ENCODE data around the gene TRIP11. TPM values are rescaled to one million over a fixed set of nuclear protein-coding genes. Genes with fewer than 3 reads are reported as not detected.

TRIP11 gene
- total RNA-seq, 2 donors from 2014 or later = 56.3 to 69.5 TPM

DNA sequence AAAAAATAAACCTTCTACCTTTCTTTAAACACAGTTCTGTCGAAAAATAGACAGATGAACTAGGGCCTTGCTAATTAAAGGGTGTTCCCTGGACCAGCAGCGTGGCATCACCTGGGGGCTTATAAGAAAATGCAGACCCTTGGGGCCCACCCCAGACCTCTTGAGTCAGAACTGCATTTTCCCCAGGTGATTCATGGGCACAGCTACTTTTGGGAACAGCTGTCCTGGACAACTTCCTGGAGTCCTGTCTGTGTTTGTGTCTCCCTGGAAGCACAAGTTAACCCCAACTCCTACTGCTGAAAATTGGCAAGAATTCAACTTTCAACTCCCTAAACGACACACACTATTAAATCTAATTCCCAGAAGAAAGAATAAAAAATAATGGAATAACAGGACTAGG, 110.2 kb downstream of the TRIP11 start:
- ATAC-seq (no peak), DNase-seq (no peak)
- intact Hi-C loops (cut with DNase I, micrococcal nuclease) = no loop called here

DNA sequence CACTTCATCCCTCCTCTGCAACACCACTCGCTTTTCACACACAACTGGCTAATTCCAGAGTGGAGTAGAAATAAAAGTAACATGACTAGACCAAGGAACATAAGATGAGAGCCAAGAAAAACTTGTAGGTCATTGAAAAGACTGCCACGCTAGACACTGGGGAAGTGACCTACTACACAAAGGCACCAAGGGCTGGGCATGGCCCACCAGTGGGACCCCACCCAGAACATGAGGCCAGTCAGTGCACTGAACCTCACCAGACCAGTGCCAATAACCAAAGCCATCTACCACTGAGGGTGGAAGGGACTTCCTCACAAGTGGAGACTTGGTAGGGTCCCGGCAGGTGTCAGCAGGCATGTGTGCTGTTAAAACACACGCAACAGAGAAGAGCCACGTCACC, 112.1 kb downstream of the TRIP11 start:
- intact Hi-C loops (cut with DNase I, micrococcal nuclease) = no loop called here
- ATAC-seq (no peak), DNase-seq (no peak)

DNA sequence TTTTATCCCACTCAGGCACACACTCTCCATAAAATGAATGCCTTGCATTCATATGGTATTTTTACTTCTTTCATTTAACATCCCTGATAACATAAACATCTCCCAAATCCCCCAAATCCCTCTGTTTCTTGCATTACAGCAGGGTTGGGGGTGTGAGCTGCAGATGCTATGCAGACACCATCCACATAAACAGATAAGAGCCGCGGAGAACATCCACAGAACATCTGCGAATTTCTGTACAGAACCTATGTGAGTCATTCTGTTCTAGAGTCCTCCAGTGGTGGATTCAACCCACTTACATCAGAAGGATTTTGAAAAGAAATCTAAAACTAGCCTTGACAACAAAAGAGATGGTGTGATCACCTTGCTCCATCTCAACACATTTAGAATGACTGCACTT, 112.7 kb downstream of the TRIP11 start:
- intact Hi-C loops (cut with DNase I, micrococcal nuclease) = no loop called here
- ATAC-seq (no peak), DNase-seq (no peak)

DNA sequence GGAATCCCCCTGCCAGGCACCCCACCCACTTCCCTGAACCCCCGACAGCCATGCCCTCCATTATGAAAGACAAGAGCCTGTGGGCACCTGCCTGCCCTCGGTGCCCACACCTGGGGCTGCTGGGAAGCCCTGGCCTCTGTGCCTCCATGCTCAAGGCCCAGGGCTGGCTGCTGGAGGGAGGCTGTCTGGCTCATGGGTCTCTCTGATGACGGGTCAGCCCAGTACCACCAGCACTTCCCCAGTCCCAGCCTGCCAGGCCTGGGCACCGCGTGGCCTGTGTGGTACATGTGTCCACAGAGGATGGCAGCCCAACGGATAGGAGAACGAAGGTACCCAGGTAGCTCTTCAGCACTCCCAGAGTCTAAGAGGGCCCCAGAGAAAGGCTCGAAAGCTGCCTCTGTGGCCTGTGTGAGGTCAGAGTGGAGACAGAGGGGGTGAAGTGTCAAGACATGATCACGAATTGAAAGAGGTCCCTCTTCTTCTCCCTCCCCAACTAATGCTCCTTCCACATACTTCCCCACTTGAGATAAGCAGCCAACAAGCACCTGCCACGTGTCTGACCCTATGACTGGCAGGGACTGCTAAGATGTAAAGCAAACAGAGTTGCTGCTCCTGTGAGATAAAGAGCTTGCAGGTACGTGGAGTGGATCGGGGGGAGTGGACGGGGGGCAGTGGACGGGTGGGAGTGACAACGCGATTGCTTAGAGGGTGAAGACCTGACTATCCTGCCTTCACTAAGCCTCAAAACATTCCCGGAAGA, 113.5 kb downstream of the TRIP11 start:
- DNase-seq (no peak), ATAC-seq (no peak)
- intact Hi-C loops (cut with DNase I, micrococcal nuclease) = no loop called here

DNA sequence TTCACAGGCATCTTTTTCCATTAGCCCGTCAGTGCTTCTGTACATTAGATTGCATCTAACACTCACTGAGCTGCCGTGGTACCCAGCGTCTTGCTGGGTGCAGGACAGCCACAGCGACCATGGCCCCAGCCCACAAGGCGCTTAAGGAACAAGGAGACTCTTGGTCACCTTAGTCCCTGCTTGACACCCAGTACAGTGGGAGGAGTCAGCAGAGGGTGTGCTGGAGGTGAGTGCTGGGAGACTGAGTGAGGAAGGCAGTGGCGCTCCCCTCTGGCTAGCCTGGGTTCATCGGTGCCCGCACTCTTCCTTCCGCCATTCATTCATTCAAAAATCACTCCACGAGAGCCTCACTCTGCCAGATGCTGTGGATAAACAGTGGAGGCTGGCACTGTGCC, 114.1 kb downstream of the TRIP11 start:
- DNase-seq = no peak
- intact Hi-C loops (cut with DNase I, micrococcal nuclease) = no loop called here
- no peak for ATAC-seq

DNA sequence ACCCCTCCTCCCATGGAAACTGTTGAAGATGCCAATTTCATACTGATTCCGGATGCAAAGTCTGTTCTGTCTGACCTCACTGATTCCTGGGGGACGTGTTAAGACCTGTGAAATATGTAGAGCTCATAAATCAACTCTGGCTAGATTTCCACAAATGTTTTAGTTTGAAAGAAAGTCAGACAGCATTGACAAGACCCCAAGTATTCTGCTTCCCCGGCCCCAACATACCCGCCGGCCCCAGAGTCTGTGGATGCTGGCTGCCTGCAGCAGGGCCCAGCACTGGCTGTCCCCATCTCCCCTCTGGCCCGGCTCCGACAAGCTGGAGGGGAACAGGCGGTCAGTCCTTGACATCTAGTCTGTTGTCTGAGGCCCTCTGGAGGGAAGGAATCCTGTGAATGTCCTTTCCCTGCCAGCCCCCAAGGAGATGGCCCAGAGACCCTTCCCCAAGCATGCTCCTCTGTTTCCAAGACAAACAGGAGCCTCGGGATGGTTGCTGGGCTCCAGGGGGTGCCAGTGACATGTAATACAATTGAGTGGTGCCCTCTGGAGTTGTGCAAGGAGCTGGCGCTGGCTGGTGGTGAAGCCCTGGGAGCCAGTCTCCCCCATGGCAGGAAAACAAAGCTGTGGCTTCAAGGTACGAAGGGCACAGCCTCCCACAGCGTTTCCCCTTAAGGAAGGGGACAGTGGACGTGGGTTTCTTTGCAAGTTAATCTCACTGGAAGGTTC, 114.7 kb downstream of the TRIP11 start:
- DNase-seq (no peak), ATAC-seq (no peak)
- intact Hi-C loops (cut with DNase I, micrococcal nuclease) = no loop called here

DNA sequence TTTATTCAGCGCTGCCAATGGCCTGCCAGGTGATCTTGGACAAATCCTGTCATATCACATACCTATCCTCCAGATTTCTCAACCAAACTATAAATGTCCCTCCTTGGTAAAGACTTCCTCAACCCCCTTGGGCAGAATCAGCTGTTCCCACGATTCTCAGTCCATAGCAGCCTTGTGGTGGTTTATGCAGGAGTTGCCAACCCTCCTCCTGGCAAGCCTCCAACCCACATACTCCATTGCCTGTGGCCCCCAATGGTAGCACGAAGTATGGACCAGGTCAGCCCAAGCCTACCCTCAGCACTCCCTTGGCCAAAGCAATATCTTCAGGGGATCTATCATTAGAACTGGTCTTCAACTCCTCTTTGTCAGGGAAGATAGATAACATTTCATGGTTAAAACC, 119.3 kb downstream of the TRIP11 start:
- no peak for ATAC-seq
- DNase-seq = no peak
- intact Hi-C loops (cut with DNase I, micrococcal nuclease) = no loop called here

DNA sequence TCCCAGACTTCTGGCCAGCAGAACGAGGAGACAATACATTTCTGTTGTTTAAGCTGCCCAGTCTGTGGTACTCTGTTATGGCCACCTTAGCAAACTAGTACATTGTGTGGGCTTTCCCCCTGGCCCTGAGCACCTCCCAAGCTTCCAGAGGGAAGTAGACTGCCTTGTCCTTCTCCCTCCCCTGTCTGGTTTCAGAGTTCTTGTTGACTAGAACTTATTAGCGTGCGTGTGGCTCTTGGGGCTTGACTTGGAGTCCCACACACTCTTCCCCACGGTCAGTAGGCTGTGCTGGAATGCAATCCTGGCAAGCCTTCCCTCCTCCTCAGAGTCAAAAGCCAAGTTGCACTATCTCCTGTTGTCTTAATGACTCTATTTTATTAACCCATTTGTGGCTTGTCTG, 120.0 kb downstream of the TRIP11 start:
- intact Hi-C loops (cut with DNase I, micrococcal nuclease) = no loop called here
- ATAC-seq (no peak), DNase-seq (no peak)

DNA sequence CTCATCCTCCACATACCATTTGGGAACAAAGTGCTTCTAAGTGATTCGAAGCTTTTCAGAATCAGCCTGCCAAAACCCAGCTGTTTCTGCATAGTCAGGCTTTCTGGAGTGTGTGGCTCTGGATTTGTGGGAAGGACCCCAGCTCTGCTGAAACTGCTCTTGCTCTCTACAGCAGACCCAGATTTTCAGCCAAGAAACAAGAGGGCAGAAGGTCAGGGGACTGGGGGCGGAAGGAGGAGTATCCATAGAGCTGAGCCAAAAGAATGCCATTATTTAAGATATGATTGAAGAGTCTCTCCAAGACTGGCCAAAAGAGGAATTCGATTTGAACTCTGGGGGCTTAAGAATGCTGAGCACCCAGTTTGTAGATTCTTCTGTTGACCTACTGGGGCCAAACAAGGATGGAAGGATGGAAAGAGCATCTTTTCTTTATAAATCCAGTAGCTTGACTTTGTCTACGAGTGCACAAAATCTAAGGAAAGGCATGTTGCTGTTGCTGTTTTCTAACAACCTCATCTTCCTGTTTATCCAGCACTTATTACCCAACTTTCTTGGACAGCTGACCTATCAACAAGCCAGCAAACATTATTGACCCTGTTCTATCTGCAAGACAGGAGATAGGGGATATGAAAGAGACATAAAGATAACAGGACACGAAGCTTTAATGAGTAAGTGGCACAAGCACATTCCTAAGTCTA, 121.5 kb downstream of the TRIP11 start:
- ATAC-seq = no peak
- DNase-seq = no peak
- intact Hi-C loops (cut with DNase I, micrococcal nuclease) = no loop called here

Other genes with a start within 250 kb of the TRIP11 start
- gene TC2N, start 172.5 kb downstream of the TRIP11 start, total RNA-seq = 10 to 100 TPM; 65.2 to 97.2 TPM
- 10 to 100 TPM; 13.2 to 27.6 TPM for gene FBLN5, start 92.4 kb downstream of the TRIP11 start, total RNA-seq
- gene ATXN3, start 66.5 kb upstream of the TRIP11 start, total RNA-seq = 10 to 100 TPM; 21.8 to 28.0 TPM
- 100 to 1,000 TPM; 179 TPM for gene NDUFB1, start 81.6 kb upstream of the TRIP11 start, total RNA-seq
- 10 to 100 TPM; 46.9 TPM for gene CPSF2, start 81.9 kb upstream of the TRIP11 start, total RNA-seq

Data from left colon (tissue), 2 donors.